A673 (cell line): ENCODE results near the gene LINC00305. TPM values are rescaled to one million over a fixed set of nuclear protein-coding genes. Genes with fewer than 3 reads are reported as not detected.

Source experiments
- BruUV-seq: library from RNA; stranded (reverse); fragments of 400-500 nt; replicated peaks from 2 replicates; lab custom pipeline; 2021; lab: Mats Ljungman, UMichigan
- CTCF ChIA-PET: fragments of 300-600 bp; sonication (Branson Sonifier 250); formaldehyde crosslinking; loops from one replicate; lab custom pipeline; 2022; ENCODE audit warnings: antibody characterized with exemption; lab: Charles Lee
- POLR2A ChIA-PET: fragments of 300-600 bp; sonication (Branson Sonifier 250); formaldehyde crosslinking; loops from one replicate; lab custom pipeline; 2022; ENCODE audit warnings: antibody characterized with exemption; ENCODE audit not compliant: low non-redundant PET; lab: Charles Lee
- DNase-seq: peaks from one replicate; pipeline ENCODE4 v3.0.0-alpha.2; 2015; ENCODE audit warnings: low spot score
- H3K27ac ChIP-seq: fragments of 200-600 bp; sonication (generic); 2 replicates; pipeline ENCODE4 v1.5.1; 2016; ENCODE audit warnings: mixed run types, low read depth, mild to moderate bottlenecking, mixed read lengths, antibody characterized with exemption, low read length; ENCODE audit not compliant: poor library complexity, severe bottlenecking
- H3K27me3 ChIP-seq: fragments of 200-600 bp; sonication (generic); replicated peaks from 2 replicates; pipeline ENCODE4 v1.6.1; 2017; ENCODE audit warnings: mixed run types, low read depth, mild to moderate bottlenecking, mixed read lengths, antibody characterized with exemption, low read length; ENCODE audit not compliant: insufficient read depth, poor library complexity
- H3K36me3 ChIP-seq: fragments of 200-600 bp; sonication (generic); 2 replicates; pipeline ENCODE4 v1.6.1; 2016; ENCODE audit warnings: mixed run types, mild to moderate bottlenecking, mixed read lengths, antibody characterized with exemption, low read length; ENCODE audit not compliant: insufficient read depth, poor library complexity, severe bottlenecking
- H3K4me1 ChIP-seq: fragments of 200-600 bp; sonication (generic); 2 replicates; pipeline ENCODE4 v1.6.1; 2017; ENCODE audit warnings: mixed run types, mild to moderate bottlenecking, mixed read lengths, antibody characterized with exemption, low read length; ENCODE audit not compliant: insufficient read depth, poor library complexity, severe bottlenecking
- H3K4me3 ChIP-seq: fragments of 200-600 bp; sonication (generic); 2 replicates; pipeline ENCODE4 v1.5.1; 2016; ENCODE audit warnings: low read depth, mixed run types, mild to moderate bottlenecking, mixed read lengths, low read length; ENCODE audit not compliant: poor library complexity, severe bottlenecking
- H3K9me3 ChIP-seq: fragments of 200-600 bp; sonication (generic); 2 replicates; pipeline ENCODE4 v1.6.1; 2016; ENCODE audit warnings: mixed run types, low read depth, mild to moderate bottlenecking, mixed read lengths, antibody characterized with exemption, low read length; ENCODE audit not compliant: poor library complexity, severe bottlenecking
- EZH2 ChIP-seq: fragments of 200-600 bp; sonication (generic); IDR thresholded peaks from 2 replicates; pipeline ENCODE4 v1.6.1; 2017; ENCODE audit warnings: borderline replicate concordance, low read depth, mild to moderate bottlenecking, mixed read lengths, antibody characterized with exemption, low read length; ENCODE audit not compliant: poor library complexity, severe bottlenecking
- intact Hi-C: fragments of 100-400 bp; cut with micrococcal nuclease; formaldehyde crosslinking; loops from one replicate; pipeline ENCODE4 v1.10.0; 2022; ENCODE audit not compliant: unreplicated experiment
- total RNA-seq: library from RNA; stranded (reverse); gene quantifications from 2 replicates; pipeline ENCODE4 v1.2.3, GENCODE V29; 2021
- TF ChIP-seq, protein P1 (sequence below): fragments of 300-800, 200-600 bp; sonication (generic); conservative IDR thresholded peaks from 2 replicates; pipeline ENCODE4 v1.5.1; 2017; ENCODE audit warnings: low read depth, mild to moderate bottlenecking, antibody characterized with exemption, low read length, moderate library complexity, mixed read lengths

LINC00305 gene
- total RNA-seq, 1 experiment from 2014 or later = not detected

DNA sequence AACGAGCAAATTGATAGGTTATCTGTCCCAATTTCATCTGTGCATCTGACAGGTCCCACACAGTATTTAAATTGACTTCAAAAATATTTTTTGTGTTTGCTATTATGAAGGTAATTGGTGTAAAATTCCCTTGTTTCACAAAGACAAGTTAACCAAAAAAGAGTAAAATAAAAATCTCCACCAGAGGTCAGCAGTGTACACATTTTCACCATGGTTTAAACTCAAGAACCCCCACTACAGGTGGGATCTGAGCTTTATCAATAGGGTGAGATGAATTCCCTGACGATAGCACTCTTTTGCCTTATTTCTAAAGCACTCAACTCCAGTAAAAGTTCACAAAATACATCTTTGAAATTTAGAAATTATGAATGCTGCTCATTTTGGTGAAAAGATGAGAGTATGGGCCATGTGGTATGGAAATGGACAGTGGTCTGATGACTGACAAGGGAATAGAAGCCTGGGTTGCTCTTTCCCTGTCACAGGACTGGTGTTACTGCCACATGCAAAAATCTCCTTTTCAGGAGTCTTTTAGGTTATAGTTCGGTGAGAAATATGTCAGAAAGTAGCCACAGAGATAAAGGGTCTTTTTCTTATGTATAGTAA is 111.0 kb downstream of the LINC00305 start:
- intact Hi-C loops = loop anchor here (1.0 kb wide), 1 partner anchor 292 kb away; no protein-coding TSS in a partner anchor
- BruUV-seq = no TSS peak
- Histone ChIP-seq H3K4me3 (no peak overlapping the region), H3K36me3 (no peaks in the 10 kb centered on the region), H3K9me3 (no peaks in the 10 kb centered on the region), H3K27ac (no peak overlapping the region), H3K27me3 (no peaks in the 10 kb centered on the region), H3K4me1 (no peaks in the 10 kb centered on the region)
- no peak for TF ChIP-seq EZH2
- TF ChIP-seq, protein P1, sequence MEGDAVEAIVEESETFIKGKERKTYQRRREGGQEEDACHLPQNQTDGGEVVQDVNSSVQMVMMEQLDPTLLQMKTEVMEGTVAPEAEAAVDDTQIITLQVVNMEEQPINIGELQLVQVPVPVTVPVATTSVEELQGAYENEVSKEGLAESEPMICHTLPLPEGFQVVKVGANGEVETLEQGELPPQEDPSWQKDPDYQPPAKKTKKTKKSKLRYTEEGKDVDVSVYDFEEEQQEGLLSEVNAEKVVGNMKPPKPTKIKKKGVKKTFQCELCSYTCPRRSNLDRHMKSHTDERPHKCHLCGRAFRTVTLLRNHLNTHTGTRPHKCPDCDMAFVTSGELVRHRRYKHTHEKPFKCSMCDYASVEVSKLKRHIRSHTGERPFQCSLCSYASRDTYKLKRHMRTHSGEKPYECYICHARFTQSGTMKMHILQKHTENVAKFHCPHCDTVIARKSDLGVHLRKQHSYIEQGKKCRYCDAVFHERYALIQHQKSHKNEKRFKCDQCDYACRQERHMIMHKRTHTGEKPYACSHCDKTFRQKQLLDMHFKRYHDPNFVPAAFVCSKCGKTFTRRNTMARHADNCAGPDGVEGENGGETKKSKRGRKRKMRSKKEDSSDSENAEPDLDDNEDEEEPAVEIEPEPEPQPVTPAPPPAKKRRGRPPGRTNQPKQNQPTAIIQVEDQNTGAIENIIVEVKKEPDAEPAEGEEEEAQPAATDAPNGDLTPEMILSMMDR = peak; percentile 71
- DNase-seq = peak; percentile 62
- CTCF ChIA-PET = interaction anchor here (0.6 to 1.9 kb wide), 7 partner anchors 24 to 1716 kb away, joined by 3 to 5 read pairs (median 3); no protein-coding TSS in a partner anchor
- POLR2A ChIA-PET = no interaction called here

DNA sequence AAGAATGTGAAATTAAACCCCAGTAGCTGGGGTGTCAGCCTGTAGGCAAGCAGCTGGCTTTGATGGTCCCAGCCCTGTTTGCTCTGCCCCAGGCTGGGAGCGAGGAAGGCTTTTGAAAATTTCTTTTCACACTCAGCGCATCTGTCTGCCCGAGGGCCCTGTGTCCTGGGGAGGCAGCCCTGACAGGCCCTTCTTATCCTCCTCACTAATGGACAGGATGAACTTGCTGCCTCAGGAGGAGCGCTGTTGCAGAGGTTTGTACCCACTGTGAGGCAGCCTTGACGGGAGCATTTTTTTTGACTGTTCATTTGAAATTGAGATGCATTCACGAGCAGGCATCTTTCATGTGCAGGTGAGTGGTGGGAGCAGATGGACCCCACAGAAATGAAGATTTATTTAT is 116.6 kb downstream of the LINC00305 start:
- no TSS peak for BruUV-seq
- ChIA-PET CTCF (no interaction called here), POLR2A (no interaction called here)
- intact Hi-C loops = no loop called here
- Histone ChIP-seq H3K36me3 (no peaks in the 10 kb centered on the region), H3K27me3 (no peaks in the 10 kb centered on the region), H3K4me3 (no peak overlapping the region), H3K9me3 (no peaks in the 10 kb centered on the region), H3K27ac (no peak overlapping the region), H3K4me1 (no peaks in the 10 kb centered on the region)
- TF ChIP-seq, protein P1 = no peak
- TF ChIP-seq EZH2 = no peak
- no peak for DNase-seq

DNA sequence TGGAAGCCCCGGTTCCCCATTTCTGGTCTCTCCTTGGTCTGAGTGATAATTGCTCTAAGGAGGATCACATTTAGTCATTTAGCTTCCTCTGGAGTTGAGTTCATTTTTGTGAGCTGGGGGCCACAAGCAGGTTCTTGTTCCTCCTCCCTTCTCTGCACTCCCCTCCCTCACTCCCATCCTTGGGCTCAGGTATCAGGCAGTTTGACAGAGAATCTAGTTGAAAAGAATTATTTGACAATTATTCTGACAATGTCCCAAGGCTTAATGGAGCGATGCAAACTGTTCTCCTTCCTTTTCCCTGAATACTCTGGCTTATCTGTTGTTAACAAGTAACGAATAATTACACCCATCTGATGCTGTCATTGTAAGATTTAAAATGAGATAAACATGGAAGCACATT is 117.5 kb downstream of the LINC00305 start:
- CTCF ChIA-PET = no interaction called here
- intact Hi-C loops = no loop called here
- no peak for TF ChIP-seq EZH2
- TF ChIP-seq, protein P1 = no peak

More for the DNA sequence above, 117.5 kb downstream of the LINC00305 start:
- no peak overlapping the region for H3K4me3 ChIP-seq
- no peak overlapping the region for H3K27ac ChIP-seq
- no peaks in the 10 kb centered on the region for H3K27me3 ChIP-seq
- H3K36me3 ChIP-seq = no peaks in the 10 kb centered on the region
- POLR2A ChIA-PET = no interaction called here
- no peak for DNase-seq
- no peaks in the 10 kb centered on the region for H3K4me1 ChIP-seq
- no TSS peak for BruUV-seq
- H3K9me3 ChIP-seq = no peaks in the 10 kb centered on the region

Other genes with a start within 250 kb of the LINC00305 start
- gene SERPINB10, start 241.1 kb downstream of the LINC00305 start, total RNA-seq = not detected in 2 replicates
- gene HMSD, start 199.8 kb downstream of the LINC00305 start, total RNA-seq = 31.6 and 58.1 TPM in 2 replicates
- 11.3 and 26.4 TPM in 2 replicates for gene SERPINB8, start 179.0 kb downstream of the LINC00305 start, total RNA-seq